ENCODE results near the gene KCTD2. TPM values are rescaled to one million over a fixed set of nuclear protein-coding genes. Genes with fewer than 3 reads are reported as not detected.
"Not testable (repeated sequence)": the region's sequence is repeated elsewhere in the genome, so short reads cannot be mapped to it uniquely, and the experiment has no call there.

KCTD2 gene
- total RNA-seq, 2 donors from 2014 or later: 18.7 to 22.7 TPM

DNA sequence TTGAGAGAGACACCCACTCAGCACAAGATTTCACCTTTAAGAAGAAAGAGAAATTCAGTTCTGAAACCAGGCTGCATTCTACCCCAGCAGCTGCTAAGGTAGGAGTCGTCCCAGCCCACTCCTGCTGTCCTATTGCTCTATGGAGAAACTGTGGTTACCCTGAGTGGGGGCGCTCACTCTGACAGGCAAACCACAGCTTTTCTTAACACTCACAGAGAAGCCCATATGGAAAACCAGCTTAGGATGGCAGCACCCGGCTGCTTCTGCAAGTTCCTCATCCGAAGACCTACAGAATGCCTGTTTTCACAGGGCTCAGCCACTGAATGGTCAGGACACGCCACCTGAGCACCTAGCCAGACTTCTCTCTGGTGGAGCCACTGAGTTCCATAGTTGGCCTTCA lies 7.8 kb upstream of the KCTD2 start:
- Histone ChIP-seq H3K27ac (no peak overlapping the region), H3K27me3 (replicated peaks; ENCODE audit: insufficient read depth) (no peaks in the 10 kb centered on the region), H3K9me3 (no peaks in the 10 kb centered on the region), H3K36me3 (peaks cover 39% of the 10 kb centered on the region), H3K4me3 (no peak overlapping the region), H3K4me1 (ENCODE audit: control insufficient read depth in 1 of 2, low read depth in 2 of 2) (peaks cover 0 to 12% of the 10 kb centered on the region in 2 donors)
- DNase-seq (ENCODE audit: low spot score): no peak
- TF ChIP-seq CTCF (IDR thresholded peaks at IDR 0.05): no peak
- ATAC-seq (ENCODE audit: insufficient number of reproducible peaks, low FRiP score, low read depth): no peak

- peaks cover 39% of the 10 kb centered on the region for H3K36me3 ChIP-seq
- no peak for DNase-seq (ENCODE audit: low spot score)
These were observed 5.3 kb upstream of the KCTD2 start for GRCh38 chr17:75041656-75042280.

DNA sequence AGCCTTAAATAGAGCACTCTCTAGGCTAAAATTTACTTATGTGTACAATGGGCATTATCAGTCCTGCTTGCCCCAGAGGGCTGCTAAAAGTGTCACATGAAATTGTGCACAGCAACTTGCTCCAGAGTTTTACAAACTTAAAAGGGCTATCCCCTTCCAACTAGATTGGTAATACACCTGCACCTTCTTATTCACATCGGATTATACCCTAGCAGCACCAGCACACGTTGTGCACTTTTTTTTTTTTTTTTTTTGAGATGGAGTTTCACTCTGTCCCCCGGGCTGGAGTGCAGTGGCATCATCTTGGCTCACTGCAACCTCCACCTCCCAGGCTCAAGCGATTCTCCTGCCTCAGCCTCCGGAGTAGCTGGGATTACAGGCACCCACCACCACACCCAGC lies 3.2 kb upstream of the KCTD2 start:
- not testable (repeated sequence) for H3K27ac ChIP-seq; H3K9me3 ChIP-seq; H3K27me3 ChIP-seq (replicated peaks; ENCODE audit: insufficient read depth); DNase-seq (ENCODE audit: low spot score); ATAC-seq (ENCODE audit: insufficient number of reproducible peaks, low FRiP score, low read depth); H3K4me3 ChIP-seq
- Histone ChIP-seq H3K4me1 (ENCODE audit: control insufficient read depth in 1 of 2, low read depth in 2 of 2) (peaks cover 11 to 20% of the 10 kb centered on the region in 2 donors), H3K36me3 (peaks cover 34% of the 10 kb centered on the region)

More at GRCh38 chr17:75041656-75042280, 5.3 kb upstream of the KCTD2 start:
- no peak for TF ChIP-seq CTCF (IDR thresholded peaks at IDR 0.05)
- no peak for ATAC-seq (ENCODE audit: insufficient number of reproducible peaks, low FRiP score, low read depth)
- Histone ChIP-seq H3K9me3 (no peaks in the 10 kb centered on the region), H3K27ac (no peak overlapping the region), H3K4me1 (ENCODE audit: control insufficient read depth in 1 of 2, low read depth in 2 of 2) (peaks cover 5 to 8% of the 10 kb centered on the region in 2 donors), H3K27me3 (replicated peaks; ENCODE audit: insufficient read depth) (no peaks in the 10 kb centered on the region), H3K4me3 (no peak overlapping the region)

- H3K27ac ChIP-seq: no peak overlapping the region
- DNase-seq (ENCODE audit: low spot score) (no peak), ATAC-seq (ENCODE audit: insufficient number of reproducible peaks, low FRiP score, low read depth) (no peak)
- H3K9me3 ChIP-seq: no peaks in the 10 kb centered on the region
- no peaks in the 10 kb centered on the region for H3K27me3 ChIP-seq (replicated peaks; ENCODE audit: insufficient read depth)
- peaks cover 15 to 27% of the 10 kb centered on the region in 2 donors for H3K4me1 ChIP-seq (ENCODE audit: control insufficient read depth in 1 of 2, low read depth in 2 of 2)
- no peak overlapping the region for H3K4me3 ChIP-seq
- TF ChIP-seq CTCF (IDR thresholded peaks at IDR 0.05): no peak
- peaks cover 27% of the 10 kb centered on the region for H3K36me3 ChIP-seq
These were observed 2.3 kb upstream of the KCTD2 start for GRCh38 chr17:75044716-75045115.

DNA sequence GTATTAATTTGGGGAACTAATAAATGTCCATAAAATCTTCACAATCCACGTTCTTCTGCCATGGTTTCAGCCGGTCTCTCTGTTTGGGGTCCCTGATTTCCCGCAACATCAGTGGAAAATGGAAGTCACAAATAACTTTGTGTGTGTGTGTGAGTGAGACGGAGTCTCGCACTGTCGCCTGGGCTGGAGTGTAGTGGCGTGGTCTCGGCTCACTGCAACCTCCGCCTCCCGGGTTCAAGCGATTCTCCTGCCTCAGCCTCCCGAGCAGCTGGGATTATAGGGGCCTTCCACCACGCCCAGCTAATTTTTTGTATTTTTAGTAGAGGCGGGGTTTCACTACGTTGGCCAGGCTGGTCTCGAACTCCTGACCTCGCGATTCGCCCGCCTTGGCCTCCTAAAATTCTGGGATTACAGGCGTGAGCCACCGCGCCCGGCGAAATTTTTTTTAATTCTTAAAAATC lies 1.0 kb upstream of the KCTD2 start:
- Histone ChIP-seq H3K27ac (peak overlapping the region; percentile 92 to 93), H3K4me3 (peak overlapping the region; percentile 89)
- not testable (repeated sequence) for ATAC-seq (ENCODE audit: insufficient number of reproducible peaks, low FRiP score, low read depth)

GRCh38 chr17:75047398-75048098 lies 523 bp downstream of the KCTD2 start:
- no peak for TF ChIP-seq CTCF (IDR thresholded peaks at IDR 0.05)
- ATAC-seq (ENCODE audit: insufficient number of reproducible peaks, low FRiP score, low read depth) (no peak), DNase-seq (ENCODE audit: low spot score) (no peak)
- no peaks in the 10 kb centered on the region for H3K27me3 ChIP-seq (replicated peaks; ENCODE audit: insufficient read depth)
- H3K4me1 ChIP-seq (ENCODE audit: control insufficient read depth in 1 of 2, low read depth in 2 of 2): peaks cover 15 to 27% of the 10 kb centered on the region in 2 donors
- H3K27ac ChIP-seq: peak overlapping the region; percentile 43 to 61
- H3K9me3 ChIP-seq: no peaks in the 10 kb centered on the region
- H3K4me3 ChIP-seq: peak overlapping the region; percentile 89
- peaks cover 8% of the 10 kb centered on the region for H3K36me3 ChIP-seq

More for the DNA sequence above, 1.0 kb upstream of the KCTD2 start:
- Histone ChIP-seq H3K36me3 (peaks cover 20% of the 10 kb centered on the region), H3K4me1 (ENCODE audit: control insufficient read depth in 1 of 2, low read depth in 2 of 2) (peaks cover 15 to 27% of the 10 kb centered on the region in 2 donors)
- not testable (repeated sequence) for DNase-seq (ENCODE audit: low spot score); H3K27me3 ChIP-seq (replicated peaks; ENCODE audit: insufficient read depth); H3K9me3 ChIP-seq
